K562 (cell line): Measurements from ENCODE around the gene TENT4B. TPM values are rescaled to one million over a fixed set of nuclear protein-coding genes. Genes with fewer than 3 reads are reported as not detected.

ENCODE experiments used
- ATAC-seq: fragments of 200-7000 bp; cut with Tn5 transposase; 3 replicates; pipeline ENCODE4 v1.9.1; 2020; ENCODE audit warnings: moderate library complexity
- BruUV-seq: library from RNA; stranded (reverse); fragments of 400-500 nt; replicated peaks from 2 replicates; lab custom pipeline; 2021; lab: Mats Ljungman, UMichigan
- CTCF ChIA-PET: fragments of 300-600 bp; formaldehyde crosslinking; extraction: SDS; loops from one replicate; lab custom pipeline; 2021; ENCODE audit warnings: low intra/inter-chr PET ratio; lab: Yijun Ruan, JAX
- POLR2A ChIA-PET: fragments of 300-600, 350-650 bp; sonication (Branson Sonifier 250); formaldehyde crosslinking; extraction: SDS; loops from one replicate; lab custom pipeline; 2021; ENCODE audit warnings: antibody characterized with exemption, inconsistent platforms; lab: Yijun Ruan, JAX
- DNase-seq, 4 experiments: peaks; one replicate each; pipeline versions ENCODE4 v3.0.0 to v3.0.0-alpha.2; 2011 to 2018; ENCODE audit warnings: low spot score in 3 of 4, mixed read lengths in 3 of 4; ENCODE audit errors: extremely low read depth in 1 of 4
- FAIRE-seq: peaks from 2 replicates; lab custom pipeline; 2011; peaks lifted over from hg19 to GRCh38; lab: Jason Lieb, UNC
- H2AFZ ChIP-seq: 2 replicates; pipeline ENCODE4 v1.6.0; 2011; ENCODE audit warnings: low read depth, low read length, control low read depth, inconsistent platforms
- H3K27ac ChIP-seq: fragments of 200-600 bp; 3 replicates; pipeline ENCODE4 v1.8.0; 2011; ENCODE audit warnings: low read depth, mild to moderate bottlenecking, control low read depth, inconsistent platforms, low read length, moderate library complexity, mixed read lengths; ENCODE audit errors: extremely low read depth
- H3K27me3 ChIP-seq, 2 experiments: fragments of 300-600 bp in 1 of 2; 2 replicates in 1 of 2; 3 replicates in 1 of 2; pipeline versions ENCODE4 v1.6.0 to v1.8.0; 2011; ENCODE audit warnings: inconsistent platforms in 2 of 2, low read length in 2 of 2, mild to moderate bottlenecking in 1 of 2, mixed read lengths in 1 of 2, moderate library complexity in 1 of 2; ENCODE audit not compliant: control insufficient read depth in 2 of 2, insufficient read depth in 2 of 2
- H3K36me3 ChIP-seq: fragments of 300-600 bp; 3 replicates; pipeline ENCODE4 v1.8.0; 2011; ENCODE audit warnings: mild to moderate bottlenecking, low read length, inconsistent platforms; ENCODE audit not compliant: control insufficient read depth, insufficient read depth
- H3K4me1 ChIP-seq, 2 experiments: fragments of 200-600 bp in 1 of 2; replicated peaks in 1 of 2; 2 replicates in 1 of 2; 3 replicates in 1 of 2; pipeline versions ENCODE4 v1.5.1 to v1.8.0; 2011; ENCODE audit warnings: inconsistent platforms in 2 of 2, low read length in 2 of 2, mild to moderate bottlenecking in 1 of 2, mixed read lengths in 1 of 2, moderate library complexity in 1 of 2; ENCODE audit not compliant: control insufficient read depth in 2 of 2, insufficient read depth in 2 of 2
- H3K4me2 ChIP-seq: 2 replicates; pipeline ENCODE4 v1.6.1; 2011; ENCODE audit warnings: low read length, control low read depth, inconsistent platforms, mixed read lengths; ENCODE audit not compliant: insufficient read depth
- H3K4me3 ChIP-seq: fragments of 200-600 bp; sonication (generic), shearing (Covaris generic); 2 replicates; pipeline ENCODE4 v1.5.1; 2016; ENCODE audit warnings: control low read depth, inconsistent platforms
- H3K79me2 ChIP-seq: fragments of 200-600 bp; 3 replicates; pipeline ENCODE4 v1.8.0; 2011; ENCODE audit warnings: low read length, inconsistent platforms; ENCODE audit not compliant: control insufficient read depth, insufficient read depth
- H3K9ac ChIP-seq, 2 experiments: 2 replicates each; pipeline versions ENCODE4 v1.6.0 to v1.6.1; 2011; ENCODE audit warnings: low read depth in 2 of 2, low read length in 2 of 2, control low read depth in 1 of 2, inconsistent platforms in 1 of 2, mild to moderate bottlenecking in 1 of 2, mixed read lengths in 1 of 2; ENCODE audit not compliant: insufficient read depth in 1 of 2
- H3K9me1 ChIP-seq: one replicate; pipeline ENCODE4 v1.6.0; 2011; ENCODE audit warnings: inconsistent platforms, mild to moderate bottlenecking, low read length, moderate library complexity; ENCODE audit not compliant: control insufficient read depth, insufficient read depth
- H3K9me3 ChIP-seq: replicated peaks from 2 replicates; pipeline ENCODE4 v1.5.1; 2011; ENCODE audit warnings: low read depth, low read length, inconsistent platforms; ENCODE audit not compliant: control insufficient read depth, insufficient read depth
- H4K20me1 ChIP-seq: replicated peaks from 2 replicates; pipeline ENCODE4 v1.6.1; 2011; ENCODE audit warnings: low read length, inconsistent platforms, mixed read lengths; ENCODE audit not compliant: control insufficient read depth, insufficient read depth
- ATF1 ChIP-seq, 2 experiments: fragments of 450-650 bp in 1 of 2; IDR thresholded peaks; 2 replicates each; pipeline ENCODE4 v1.6.1; 2016; ENCODE audit warnings: missing compliant biosample characterization in 1 of 2, missing genetic modification characterization in 1 of 2
- ELF4 ChIP-seq: fragments of 450-650 bp; formaldehyde crosslinking; IDR thresholded peaks from 2 replicates; pipeline ENCODE4 v1.4.0; 2022; ENCODE audit warnings: missing genetic modification characterization
- FOXJ3 ChIP-seq: sonication (generic); formaldehyde crosslinking; IDR thresholded peaks from 2 replicates; pipeline ENCODE4 v1.4.0; 2020; ENCODE audit warnings: mild to moderate bottlenecking, missing genetic modification reagents
- GABPA ChIP-seq: fragments of 200-800 bp; sonication (Bioruptor generic); conservative IDR thresholded peaks from 2 replicates; pipeline ENCODE4 v1.6.1; 2016; ENCODE audit warnings: low read depth, missing genetic modification characterization, missing compliant biosample characterization
- MAFK ChIP-seq: IDR thresholded peaks from 2 replicates; pipeline ENCODE4 v1.6.1; 2011; ENCODE audit warnings: low read length, improper control_type of control experiment
- PCBP2 ChIP-seq: fragments of 200-400 bp; formaldehyde crosslinking; IDR thresholded peaks from 2 replicates; pipeline ENCODE4 v1.6.1; 2018; ENCODE audit warnings: low read length, low read depth, mild to moderate bottlenecking, moderate library complexity; ENCODE audit not compliant: poor library complexity, severe bottlenecking
- PHF20 ChIP-seq: fragments of 450-650 bp; IDR thresholded peaks from 2 replicates; pipeline ENCODE4 v1.6.1; 2018; ENCODE audit not compliant: partially characterized antibody
- PHF8 ChIP-seq: fragments of 200-600 bp; sonication (generic); IDR thresholded peaks from 2 replicates; pipeline ENCODE4 v1.6.1; 2012; ENCODE audit warnings: mixed run types, mild to moderate bottlenecking, inconsistent platforms, low read length, moderate library complexity, borderline replicate concordance
- SMARCE1 ChIP-seq: fragments of 450-650 bp; IDR thresholded peaks from 2 replicates; pipeline ENCODE4 v1.7.1; 2016; ENCODE audit warnings: mild to moderate bottlenecking
- SPI1 ChIP-seq: IDR thresholded peaks from 2 replicates; pipeline ENCODE4 v1.6.1; 2011; ENCODE audit warnings: low read depth, low read length, control low read depth, borderline replicate concordance
- TARDBP ChIP-seq: fragments of 450-650 bp; IDR thresholded peaks from 2 replicates; pipeline ENCODE4 v1.6.1; 2016
- TSC22D4 ChIP-seq: fragments of 450-650 bp; IDR thresholded peaks from 2 replicates; pipeline ENCODE4 v1.6.1; 2016; ENCODE audit warnings: missing genetic modification characterization, missing biosample characterization, control low read depth
- ZNF347 ChIP-seq: fragments of 450-650 bp; formaldehyde crosslinking; IDR thresholded peaks from 2 replicates; pipeline ENCODE4 v1.4.0; 2020; ENCODE audit warnings: low read depth, mild to moderate bottlenecking, moderate library complexity
- WGBS: fragments of 100-300 bp; shearing (Covaris generic); methylation state at CpG from one replicate; pipeline ENCODE4 v1.1.6; 2016; ENCODE audit warnings: low coverage, mixed read lengths; ENCODE audit not compliant: insufficient coverage; ENCODE audit errors: missing lambda C conversion rate; 5-methylcytosine and 5-hydroxymethylcytosine counted together
- in situ Hi-C: fragments of 300-500 bp; cut with MboI; formaldehyde crosslinking; loops from 4 replicates; pipeline ENCODE4 v1.15.0; 2018; ENCODE audit warnings: inconsistent platforms, mixed read lengths
- intact Hi-C: fragments of 100-400 bp; cut with micrococcal nuclease; formaldehyde crosslinking; loops from 2 replicates; pipeline ENCODE4 v1.14.2; 2022
- polyA plus RNA-seq, 8 experiments: library from polyadenylated mRNA; depleted of rRNA in 4 of 8; stranded (reverse) in 5 of 8; unstranded in 3 of 8; fragments of >200 nt; fragmentation: Nextera tagmentation in 2 of 8; fragmentation: Illumina TruSeq in 1 of 8; extraction: Ambion mirVana in 2 of 8; extraction: Trizol in 1 of 8; gene quantifications; 2 replicates each; pipeline versions ENCODE4 v1.2.1 to v1.2.3, GENCODE V29; 2011 to 2014; ENCODE audit warnings: inconsistent platforms in 1 of 8, missing spikeins in 1 of 8
- total RNA-seq, 7 experiments: library from RNA; depleted of rRNA in 6 of 7; stranded (reverse); fragments of >200 nt in 6 of 7; fragmentation: Illumina TruSeq in 2 of 7; extraction: Trizol in 2 of 7; gene quantifications; 2 replicates each; pipeline versions ENCODE4 v1.2.1 to v1.2.3, GENCODE V29; 2011 to 2021; ENCODE audit warnings: low replicate concordance in 1 of 7
- TF ChIP-seq, protein P1 (sequence below): fragments of 450-650 bp; IDR thresholded peaks from 2 replicates; pipeline ENCODE4 v1.7.1; 2018; ENCODE audit warnings: mild to moderate bottlenecking, low read depth; ENCODE audit not compliant: partially characterized antibody

TENT4B gene
- total and polyA plus RNA-seq, 9 of the 15 experiments (the other 6 are each of a cell fraction or from before 2014, with no cell fraction given) = 5.2 to 8.4 (median 7.0) TPM

DNA sequence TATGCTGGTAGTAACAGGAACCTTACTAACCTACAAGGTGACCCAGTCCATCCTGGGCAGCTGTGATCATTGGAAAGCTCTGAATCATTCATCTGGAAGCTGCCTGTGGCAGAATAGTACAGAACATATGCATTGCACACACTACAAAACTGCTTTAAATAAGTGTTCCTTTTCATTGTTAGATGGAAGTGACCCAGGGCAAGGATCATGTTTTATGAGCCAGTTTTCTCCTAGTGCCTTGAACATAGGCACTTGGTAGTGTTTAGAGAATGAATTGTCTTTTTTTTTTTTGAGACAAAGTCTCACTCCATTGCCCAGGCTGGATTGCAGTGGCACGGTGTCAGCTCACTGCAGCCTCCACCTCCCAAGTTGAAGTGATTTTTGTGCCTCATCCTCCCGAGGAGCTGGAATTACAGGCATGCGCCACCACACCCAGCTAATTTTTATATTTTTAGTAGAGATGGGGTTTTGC lies 55.4 kb downstream of the TENT4B start (continued):
- no peak for TF ChIP-seq PHF8
- no peak for TF ChIP-seq FOXJ3 (CRISPR knock-in tag)

DNA sequence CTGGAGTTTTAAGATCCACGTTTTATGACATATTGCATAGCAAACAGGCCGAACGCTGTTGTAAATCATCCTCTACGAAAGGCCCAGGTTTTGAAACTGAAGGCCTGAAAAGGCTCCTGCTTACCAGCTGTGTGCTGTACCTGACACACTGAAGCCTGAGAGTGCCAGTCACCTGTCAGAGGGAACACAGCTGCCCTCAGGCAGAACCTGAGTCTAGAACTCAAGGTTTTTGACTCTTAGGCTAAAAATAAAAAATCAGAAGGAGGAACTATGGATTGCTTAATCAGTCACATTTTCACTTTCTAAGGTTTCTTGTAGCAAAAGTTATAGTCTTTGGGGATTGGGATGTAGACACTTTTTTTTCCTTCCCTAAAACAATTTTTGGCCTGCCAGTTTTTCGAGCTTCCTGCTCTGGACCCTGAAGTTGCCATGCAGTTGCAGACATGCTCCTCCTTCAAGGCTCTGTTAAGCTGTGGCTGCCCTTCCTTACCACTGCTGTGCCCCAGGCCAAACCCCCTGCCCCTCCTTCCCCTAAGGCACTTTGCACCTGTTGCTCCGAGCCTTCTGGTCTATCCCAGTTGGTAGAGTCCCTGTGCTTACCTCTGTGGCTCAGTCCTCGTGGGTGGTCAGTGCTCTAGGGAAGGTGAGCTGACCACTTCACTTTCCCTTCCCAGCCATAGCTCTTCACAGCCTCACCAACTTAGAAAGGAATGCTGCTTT lies 56.6 kb downstream of the TENT4B start:
- H3K27me3 ChIP-seq = no peaks in the 10 kb centered on the region
- no peak for ATAC-seq
- WGBS = 65% methylated on average over 6 of the region's 7 CpGs
- in situ Hi-C loops = loop anchor here (5.0 to 25.0 kb wide), 3 partner anchors 145 to 303 kb away; no protein-coding TSS in a partner anchor
- FAIRE-seq = no peak
- DNase-seq = no peak
- TF ChIP-seq MAFK (no peak), PCBP2 (no peak), GABPA (tag) (no peak), PHF20 (no peak), ELF4 (CRISPR knock-in tag) (no peak), ATF1 (CRISPR knock-in tag; IDR thresholded peaks at IDR 0.05) (no peak), ATF1 (tag; IDR thresholded peaks at IDR 0.05) (no peak), TARDBP (no peak), SPI1 (no peak), TSC22D4 (tag) (no peak), SMARCE1 (no peak), ZNF347 (CRISPR knock-in tag) (no peak)
- TF ChIP-seq, protein P1, sequence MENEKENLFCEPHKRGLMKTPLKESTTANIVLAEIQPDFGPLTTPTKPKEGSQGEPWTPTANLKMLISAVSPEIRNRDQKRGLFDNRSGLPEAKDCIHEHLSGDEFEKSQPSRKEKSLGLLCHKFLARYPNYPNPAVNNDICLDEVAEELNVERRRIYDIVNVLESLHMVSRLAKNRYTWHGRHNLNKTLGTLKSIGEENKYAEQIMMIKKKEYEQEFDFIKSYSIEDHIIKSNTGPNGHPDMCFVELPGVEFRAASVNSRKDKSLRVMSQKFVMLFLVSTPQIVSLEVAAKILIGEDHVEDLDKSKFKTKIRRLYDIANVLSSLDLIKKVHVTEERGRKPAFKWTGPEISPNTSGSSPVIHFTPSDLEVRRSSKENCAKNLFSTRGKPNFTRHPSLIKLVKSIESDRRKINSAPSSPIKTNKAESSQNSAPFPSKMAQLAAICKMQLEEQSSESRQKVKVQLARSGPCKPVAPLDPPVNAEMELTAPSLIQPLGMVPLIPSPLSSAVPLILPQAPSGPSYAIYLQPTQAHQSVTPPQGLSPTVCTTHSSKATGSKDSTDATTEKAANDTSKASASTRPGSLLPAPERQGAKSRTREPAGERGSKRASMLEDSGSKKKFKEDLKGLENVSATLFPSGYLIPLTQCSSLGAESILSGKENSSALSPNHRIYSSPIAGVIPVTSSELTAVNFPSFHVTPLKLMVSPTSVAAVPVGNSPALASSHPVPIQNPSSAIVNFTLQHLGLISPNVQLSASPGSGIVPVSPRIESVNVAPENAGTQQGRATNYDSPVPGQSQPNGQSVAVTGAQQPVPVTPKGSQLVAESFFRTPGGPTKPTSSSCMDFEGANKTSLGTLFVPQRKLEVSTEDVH = no peak
- TF ChIP-seq, all 486 proteins: peak for 0
- H3K27ac ChIP-seq = no peak overlapping the region
- H3K9me1 ChIP-seq = peaks cover 3% of the 10 kb centered on the region
- H3K4me1 ChIP-seq = no peaks in the 10 kb centered on the region; a peak in 1 of 5 replicates
- peaks cover 11% of the 10 kb centered on the region; the same call in 1 of the 2 replicates for H4K20me1 ChIP-seq
- no peaks in the 10 kb centered on the region for H3K9me3 ChIP-seq
- H3K4me2 ChIP-seq = no peak overlapping the region
- POLR2A ChIA-PET = interaction anchor here (0.8 to 1.4 kb wide), 3 partner anchors 10 to 185 kb away, joined by 4 to 9 read pairs (median 4); partner anchors contain the start of gene CNEP1R1
- H3K36me3 ChIP-seq = peaks cover 26% of the 10 kb centered on the region
- no peak overlapping the region; a peak in 1 of 4 replicates for H3K9ac ChIP-seq
- peaks cover 8% of the 10 kb centered on the region; the same call in 1 of the 3 replicates for H3K79me2 ChIP-seq
- CTCF ChIA-PET = interaction anchor here (0.6 to 2.9 kb wide), 4 partner anchors 56 to 236 kb away, joined by 3 to 44 read pairs (median 3); partner anchors contain the start of gene CNEP1R1
- H3K4me3 ChIP-seq = no peak overlapping the region
- intact Hi-C loops = loop anchor here (1.0 to 5.0 kb wide), 5 partner anchors 72 to 598 kb away; partner anchors contain the start of gene CNEP1R1
- no peak overlapping the region for H2AFZ ChIP-seq
- no TSS peak for BruUV-seq
